HG03469 (cell line): ENCODE data around the gene FAM25C.
"Not testable (repeated sequence)": the region's sequence is repeated elsewhere in the genome, so short reads cannot be mapped to it uniquely, and the experiment has no call there.

Experiments used
- ATAC-seq: cut with Tn5 transposase; IDR thresholded peaks from one replicate; pipeline ENCODE4 v1.9.1; 2021; ENCODE audit warnings: mild to moderate bottlenecking, moderate library complexity, moderate number of reproducible peaks; ENCODE audit not compliant: unreplicated experiment

Gene FAM25C

DNA sequence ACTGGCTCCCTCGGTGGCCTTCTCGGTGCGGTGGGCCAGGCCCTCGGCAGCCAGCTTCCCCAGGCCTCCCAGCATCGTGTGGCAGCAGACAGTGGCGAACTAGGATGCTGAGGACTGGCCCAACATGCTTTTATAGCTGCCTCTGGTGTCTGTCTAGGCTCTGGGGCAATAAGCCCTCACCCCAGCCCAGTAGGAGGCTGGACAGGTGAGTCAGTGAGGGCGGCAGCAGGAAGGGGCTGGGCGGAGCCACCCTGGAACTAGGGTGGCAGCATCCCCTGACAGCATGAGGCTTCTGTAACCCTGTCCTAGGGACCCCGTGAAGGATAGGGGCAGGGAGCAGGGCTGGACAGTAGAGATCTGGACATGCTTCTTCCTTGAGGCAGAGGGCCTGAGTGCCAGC, at the start of gene FAM25C:
Gene FAM25C (minus strand): TSS at position 101 of the 400 bp plus-strand sequence. CDS start 26 bp downstream, at position 75.
- not testable (repeated sequence) for ATAC-seq

- not testable (repeated sequence) for ATAC-seq
These were observed 45.0 kb upstream of the FAM25C start for GRCh38 chr10:48044557-48044956.

DNA sequence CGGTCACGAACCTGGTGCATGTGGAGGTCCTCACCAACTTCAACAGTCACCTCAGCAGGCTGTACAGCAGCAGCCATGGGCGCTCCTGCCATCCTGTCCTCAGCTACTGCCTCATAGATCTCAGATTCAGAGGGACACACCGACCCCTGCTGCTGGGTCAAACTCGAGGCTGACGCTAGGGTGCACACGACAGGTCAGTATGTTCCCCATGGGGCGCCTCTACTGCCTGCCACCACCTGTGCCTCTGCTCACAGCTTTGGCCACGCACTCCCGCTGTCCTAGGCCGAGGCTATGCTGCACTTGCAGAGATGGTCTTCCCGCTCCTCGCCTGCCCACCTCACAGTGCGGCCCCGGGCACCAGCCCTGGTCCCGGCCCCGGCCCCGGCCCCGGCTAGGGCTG, 31.8 kb upstream of the FAM25C start:
- ATAC-seq = not testable (repeated sequence)

GRCh38 chr10:48002306-48002705, 2.7 kb upstream of the FAM25C start:
- ATAC-seq = not testable (repeated sequence)

DNA sequence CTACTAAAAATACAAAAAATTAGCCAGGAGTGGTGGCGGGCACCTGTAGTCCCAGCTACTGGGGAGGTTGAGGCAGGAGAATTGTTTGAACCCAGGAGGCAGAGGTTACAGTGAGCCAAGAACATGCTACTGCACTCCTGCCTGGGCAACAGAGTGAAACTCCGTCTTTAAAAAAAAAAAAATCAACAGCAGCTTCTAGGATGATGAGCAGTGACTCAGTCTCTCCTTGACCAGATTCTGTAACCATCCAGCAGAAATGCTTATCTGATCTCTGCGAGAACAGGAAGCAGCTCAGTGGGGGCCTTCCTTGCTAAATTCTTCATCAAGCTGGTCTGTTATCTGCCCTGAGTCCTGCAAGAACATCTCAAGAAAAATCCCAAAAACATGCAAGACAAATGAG, 5.5 kb downstream of the FAM25C start:
- not testable (repeated sequence) for ATAC-seq

DNA sequence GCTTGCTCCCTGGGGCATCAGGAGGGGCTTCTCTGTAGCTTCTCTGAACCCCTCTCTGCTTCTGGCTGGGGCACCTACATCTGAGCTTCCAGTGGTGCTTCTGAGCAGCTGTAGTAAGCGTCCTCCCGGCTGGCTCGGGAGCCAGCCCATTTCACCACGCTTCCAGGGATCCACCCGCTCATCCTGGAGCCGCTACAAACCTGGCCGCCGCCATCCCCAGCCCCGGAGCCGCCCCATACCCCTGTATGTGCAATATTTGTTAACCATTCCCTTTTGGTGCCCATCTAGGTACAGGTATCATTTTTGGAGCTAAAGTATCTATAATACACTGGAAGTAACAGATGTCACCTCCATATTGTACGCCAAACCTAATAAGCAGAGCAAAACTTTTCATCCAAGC, 7.0 kb downstream of the FAM25C start:
- not testable (repeated sequence) for ATAC-seq

DNA sequence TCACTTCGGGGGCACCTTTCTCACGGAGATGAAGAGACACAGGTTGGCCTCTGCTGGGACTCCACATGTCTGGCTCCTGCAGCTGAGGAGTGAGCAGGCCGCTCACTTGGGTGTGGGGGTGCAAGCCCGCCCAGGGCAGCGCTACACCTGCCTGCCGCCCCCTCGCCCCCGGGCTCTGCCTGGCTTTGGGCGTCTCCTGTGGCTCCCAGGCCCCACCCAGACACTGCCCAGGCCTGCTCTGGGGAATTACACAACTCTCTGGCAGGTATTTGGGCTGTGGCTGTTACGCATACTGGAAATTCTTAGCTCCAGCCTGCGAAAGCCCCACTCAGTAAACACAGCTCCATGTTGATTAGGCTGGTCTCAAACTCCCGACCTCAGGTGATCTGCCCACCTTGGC, 7.9 kb downstream of the FAM25C start:
- not testable (repeated sequence) for ATAC-seq

DNA sequence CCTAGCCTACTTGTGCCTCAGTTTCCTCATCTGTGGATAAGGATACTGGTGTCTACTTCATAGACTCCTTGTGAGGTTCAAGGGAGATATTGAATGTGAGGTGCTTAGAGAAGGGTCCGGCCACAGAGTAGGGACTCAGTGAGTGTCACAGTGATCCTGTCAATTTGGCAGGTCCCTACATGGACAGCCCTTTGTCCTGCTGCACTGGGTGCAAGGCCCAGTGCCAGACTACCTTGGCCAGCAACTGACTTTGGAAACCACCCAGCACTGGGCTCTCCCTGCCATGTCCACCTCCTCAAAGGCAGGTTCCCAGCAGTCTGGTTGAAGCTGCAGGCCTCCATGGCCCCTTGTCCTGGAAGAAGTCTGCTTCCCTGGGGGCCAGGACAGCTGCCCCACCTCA, 9.5 kb downstream of the FAM25C start:
- ATAC-seq = not testable (repeated sequence)

DNA sequence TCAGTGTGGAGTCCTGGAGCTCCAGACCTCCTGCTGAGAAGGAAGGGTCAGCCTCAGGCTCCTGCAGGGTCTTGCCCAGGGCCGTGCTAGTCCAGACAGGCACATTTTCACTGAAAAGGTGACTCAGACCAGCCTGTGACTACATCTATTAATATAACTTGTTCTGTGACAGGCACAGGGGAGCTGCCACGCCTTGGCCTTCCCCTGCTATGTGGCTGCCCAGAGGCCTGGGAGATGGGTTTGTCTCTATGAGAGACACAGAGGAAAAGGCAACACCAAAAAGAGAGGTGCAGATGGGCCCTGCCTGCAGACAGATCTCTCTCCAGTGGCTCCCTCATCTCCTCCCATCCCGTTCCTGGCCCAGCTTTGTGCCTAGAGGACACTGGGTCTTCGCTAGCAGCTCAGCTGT, 10.0 kb downstream of the FAM25C start:
- not testable (repeated sequence) for ATAC-seq

GRCh38 chr10:47988718-47989541, 10.7 kb downstream of the FAM25C start:
- ATAC-seq = not testable (repeated sequence)

DNA sequence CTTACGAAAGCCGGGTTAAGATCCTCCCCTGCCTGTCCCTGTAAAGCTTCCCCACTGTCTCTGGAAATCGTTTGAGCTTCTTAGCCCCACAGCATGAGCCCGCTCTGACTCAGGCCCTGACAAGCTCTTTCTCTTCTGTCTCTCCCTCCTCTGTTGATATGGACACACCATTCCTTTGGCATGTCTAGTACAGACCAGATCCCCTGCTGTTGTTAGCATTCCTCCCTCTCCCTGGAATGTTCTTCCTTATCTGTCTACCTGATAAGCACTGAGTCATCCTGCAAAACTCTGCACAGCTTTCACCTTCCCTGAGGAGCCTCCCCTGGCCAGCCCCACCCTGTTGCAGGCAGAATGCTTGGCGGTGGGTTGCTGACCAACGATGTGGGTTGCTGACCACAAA, 11.6 kb downstream of the FAM25C start:
- ATAC-seq = not testable (repeated sequence)

DNA sequence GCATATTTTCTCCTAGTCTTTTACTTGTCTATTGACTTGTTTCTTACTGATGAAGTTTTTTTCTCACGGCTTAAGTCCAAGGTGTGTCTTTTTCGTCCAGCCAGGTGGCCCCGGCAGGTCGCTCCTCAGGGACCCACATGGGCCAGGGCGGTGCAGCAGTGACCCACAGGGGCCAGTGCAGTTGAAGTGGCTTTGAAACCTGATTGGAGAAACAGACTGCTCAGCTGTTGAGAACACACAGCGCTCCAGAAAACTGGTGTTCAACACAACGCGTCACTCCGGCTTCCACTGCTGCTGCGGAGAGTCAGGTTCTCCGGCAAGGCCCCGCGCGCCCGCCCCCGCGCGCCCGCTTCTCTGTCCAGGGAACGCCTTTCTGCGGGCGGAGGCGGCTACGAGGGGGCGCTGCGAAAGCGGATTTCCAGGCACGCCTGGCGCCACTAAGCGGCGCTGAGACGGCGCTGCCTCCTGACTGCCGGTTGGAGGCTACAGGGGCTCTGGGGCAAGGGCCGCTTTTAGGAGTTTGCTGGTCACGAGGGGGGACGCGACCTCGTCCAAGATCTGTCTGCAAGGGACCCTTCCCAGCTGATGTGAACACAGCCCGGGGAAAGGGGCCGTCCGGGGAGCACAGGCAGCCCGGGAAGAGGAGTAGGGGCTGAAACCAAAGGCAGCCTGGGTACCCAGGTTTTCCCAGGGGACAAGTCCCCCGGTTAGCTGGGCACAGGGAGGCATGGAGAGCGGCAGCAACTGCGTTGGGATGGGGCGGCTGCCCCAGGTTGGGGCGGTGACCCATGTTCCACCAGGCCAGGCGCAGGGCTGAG, 13.0 kb downstream of the FAM25C start:
- not testable (repeated sequence) for ATAC-seq

DNA sequence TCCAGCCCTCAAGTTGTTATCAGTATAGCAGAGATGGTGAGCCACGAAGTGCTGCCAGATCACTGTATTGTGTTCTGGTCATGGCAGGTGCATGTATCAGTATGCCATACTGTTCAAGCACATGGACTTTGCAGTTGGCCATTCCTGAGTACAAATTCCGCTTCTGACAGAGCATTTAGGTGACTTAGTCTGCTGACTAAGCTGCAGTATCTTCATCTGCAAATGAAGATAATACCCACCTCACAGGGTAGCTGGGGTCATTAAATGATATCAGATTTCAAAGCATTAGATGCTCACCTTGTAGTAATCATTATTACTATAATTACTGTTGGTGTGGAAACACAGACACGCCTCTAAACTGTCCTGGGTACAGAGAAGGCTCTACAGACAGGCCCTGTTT, 24.2 kb downstream of the FAM25C start:
- not testable (repeated sequence) for ATAC-seq

DNA sequence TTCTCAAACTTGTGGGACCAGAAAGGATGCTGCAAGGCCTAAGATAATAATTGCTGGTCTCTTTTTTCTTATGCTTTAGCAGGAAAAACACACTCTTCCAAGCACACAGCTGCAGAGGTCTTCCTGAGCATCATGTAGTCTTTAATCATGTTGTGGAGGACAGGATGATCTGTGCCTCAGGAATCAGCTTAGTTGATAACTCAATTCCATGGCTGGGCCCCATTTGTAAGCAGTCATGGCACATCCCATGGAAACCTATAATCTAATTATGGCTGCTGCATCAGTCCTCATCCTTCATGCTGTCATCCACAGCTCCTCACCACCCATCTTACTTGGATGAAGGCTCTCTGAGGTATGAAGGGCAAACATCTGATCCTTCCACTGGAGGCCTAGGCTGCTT, 26.5 kb downstream of the FAM25C start:
- not testable (repeated sequence) for ATAC-seq

DNA sequence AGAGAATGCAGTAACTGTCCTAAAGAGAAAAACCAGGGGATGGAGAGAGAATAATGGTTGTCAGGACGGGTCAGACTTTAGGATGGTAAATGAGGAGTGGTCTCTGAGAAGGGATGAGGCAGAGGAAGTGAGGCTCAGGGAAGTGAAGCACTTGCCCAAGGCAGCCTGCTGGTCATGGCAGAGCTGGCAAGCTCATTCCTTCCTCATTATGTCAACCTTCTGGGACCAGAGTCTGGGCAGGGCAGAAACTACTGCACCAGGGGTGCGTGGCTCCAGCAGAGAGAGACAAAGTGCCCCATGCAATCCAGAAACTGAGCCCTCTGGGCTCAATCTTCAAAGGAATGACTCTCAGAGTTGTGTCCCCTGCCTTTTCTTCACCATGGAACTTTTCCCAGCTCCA, 27.5 kb downstream of the FAM25C start:
- not testable (repeated sequence) for ATAC-seq

GRCh38 chr10:47971598-47971997, 28.0 kb downstream of the FAM25C start:
- not testable (repeated sequence) for ATAC-seq

GRCh38 chr10:47970047-47970446, 29.5 kb downstream of the FAM25C start:
- ATAC-seq = not testable (repeated sequence)

DNA sequence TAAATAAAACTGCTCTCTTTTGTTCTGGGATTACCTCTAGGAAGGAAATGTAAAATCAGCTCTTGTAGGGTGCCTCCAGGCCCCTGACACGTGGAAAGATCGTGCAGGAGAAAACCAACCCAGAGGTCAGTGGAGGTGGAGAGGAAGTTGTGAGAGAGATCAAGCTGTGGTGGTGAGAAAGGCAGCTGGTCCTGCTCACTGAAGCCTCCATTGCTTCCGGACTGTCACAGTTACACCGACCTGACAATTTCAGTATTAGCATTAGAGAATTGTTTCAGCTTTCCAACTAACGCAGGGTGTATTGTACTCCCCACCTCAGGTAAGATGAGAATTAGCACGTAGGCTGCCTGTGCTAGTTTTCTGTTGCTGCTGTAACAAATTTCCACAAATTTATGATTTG, 30.6 kb downstream of the FAM25C start:
- ATAC-seq = peak; percentile 85

GRCh38 chr10:47964280-47965063, 35.1 kb downstream of the FAM25C start:
- ATAC-seq = not testable (repeated sequence)

DNA sequence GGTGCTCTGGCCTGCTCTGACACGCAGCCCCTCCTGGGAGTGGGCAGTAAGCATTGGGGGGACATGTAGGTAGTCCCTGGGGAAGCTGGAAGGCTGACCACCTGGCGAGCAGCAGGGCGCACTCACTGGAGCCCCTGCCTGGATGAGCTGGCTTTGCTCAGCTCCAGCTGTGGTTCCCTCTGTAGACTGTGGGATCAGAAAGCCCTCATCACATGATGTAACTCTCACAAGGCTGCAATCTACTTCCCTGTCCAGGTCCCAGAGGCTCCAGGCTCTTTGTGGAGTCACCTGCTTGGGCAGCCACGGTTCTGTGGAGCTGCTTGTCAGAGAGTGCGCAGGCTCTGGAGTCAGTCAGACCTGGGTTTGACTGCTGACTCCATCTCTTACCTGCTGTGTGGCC, 36.8 kb downstream of the FAM25C start:
- not testable (repeated sequence) for ATAC-seq

GRCh38 chr10:47960699-47961098, 38.9 kb downstream of the FAM25C start:
- ATAC-seq = not testable (repeated sequence)
